IMR-90 (cell line): Measurements from ENCODE around the gene DUOX2. TPM values are rescaled to one million over a fixed set of nuclear protein-coding genes. Genes with fewer than 3 reads are reported as not detected.

Experiments used
- ATAC-seq: fragments of 200-7000 bp; cut with Tn5 transposase; 2 replicates; pipeline ENCODE4 v1.9.1; 2020; ENCODE audit warnings: low read depth, mild to moderate bottlenecking, moderate library complexity
- BruUV-seq: library from RNA; stranded (reverse); fragments of 400-500 nt; replicated peaks from 2 replicates; lab custom pipeline; 2021; lab: Mats Ljungman, UMichigan
- CTCF ChIA-PET: fragments of 300-600 bp; formaldehyde crosslinking; extraction: SDS; loops from one replicate; lab custom pipeline; 2021; ENCODE audit warnings: antibody characterized with exemption; lab: Yijun Ruan, JAX
- POLR2A ChIA-PET: fragments of 300-600 bp; sonication (Branson Sonifier 250); formaldehyde crosslinking; loops from one replicate; lab custom pipeline; 2022; ENCODE audit warnings: antibody characterized with exemption; ENCODE audit not compliant: unreplicated experiment; lab: Charles Lee
- DNase-seq: peaks from one replicate; pipeline ENCODE4 v3.0.0; 2013
- H2AFZ ChIP-seq: replicated peaks from 2 replicates; pipeline ENCODE3; 2013; ENCODE audit warnings: low read length, mild to moderate bottlenecking; ENCODE audit not compliant: poor library complexity
- H2AK5ac ChIP-seq: 2 replicates; pipeline ENCODE4 v1.6.1; 2013; ENCODE audit warnings: low read depth, low read length, inconsistent platforms
- H2AK9ac ChIP-seq: replicated peaks from 2 replicates; pipeline ENCODE3; 2013; ENCODE audit warnings: mild to moderate bottlenecking, low read depth, low read length, moderate library complexity; ENCODE audit not compliant: poor library complexity
- H2BK120ac ChIP-seq: 2 replicates; pipeline ENCODE4 v1.6.1; 2013; ENCODE audit warnings: low read depth, low read length, inconsistent platforms
- H2BK15ac ChIP-seq: 3 replicates; pipeline ENCODE4 v1.6.1; 2013; ENCODE audit warnings: low read depth, low read length, inconsistent platforms
- H2BK20ac ChIP-seq: 2 replicates; pipeline ENCODE4 v1.6.1; 2013; ENCODE audit warnings: low read depth, mild to moderate bottlenecking, inconsistent platforms, low read length, moderate library complexity
- H2BK5ac ChIP-seq: 2 replicates; pipeline ENCODE4 v1.6.1; 2013; ENCODE audit warnings: mild to moderate bottlenecking, low read depth, low read length, inconsistent platforms; ENCODE audit not compliant: poor library complexity, severe bottlenecking
- H3K14ac ChIP-seq: replicated peaks from 2 replicates; pipeline ENCODE4 v1.6.1; 2013; ENCODE audit warnings: low read depth, low read length, inconsistent platforms
- H3K18ac ChIP-seq: 2 replicates; pipeline ENCODE4 v1.6.1; 2013; ENCODE audit warnings: low read depth, low read length, control low read depth
- H3K23ac ChIP-seq: 2 replicates; pipeline ENCODE4 v1.6.1; 2013; ENCODE audit warnings: low read depth, low read length, inconsistent platforms
- H3K27ac ChIP-seq: 2 replicates; pipeline ENCODE4 v1.5.1; 2013; ENCODE audit warnings: mild to moderate bottlenecking, control low read depth, low read length; ENCODE audit not compliant: insufficient read depth
- H3K27me3 ChIP-seq: 2 replicates; pipeline ENCODE4 v1.6.1; 2013; ENCODE audit warnings: low read length; ENCODE audit not compliant: control insufficient read depth, insufficient read depth
- H3K36me3 ChIP-seq: 2 replicates; pipeline ENCODE4 v1.6.1; 2013; ENCODE audit warnings: low read length, mixed read lengths; ENCODE audit not compliant: control insufficient read depth, insufficient read depth
- H3K4ac ChIP-seq: 2 replicates; pipeline ENCODE4 v1.6.1; 2013; ENCODE audit warnings: low read depth, low read length, inconsistent platforms
- H3K4me1 ChIP-seq: 2 replicates; pipeline ENCODE4 v1.6.1; 2013; ENCODE audit warnings: low read length, mixed read lengths; ENCODE audit not compliant: control insufficient read depth, insufficient read depth
- H3K4me2 ChIP-seq: 2 replicates; pipeline ENCODE4 v1.6.1; 2013; ENCODE audit warnings: low read depth, mild to moderate bottlenecking, control low read depth, low read length, moderate library complexity
- H3K4me3 ChIP-seq: 2 replicates; pipeline ENCODE4 v1.5.1; 2013; ENCODE audit warnings: low read depth, mild to moderate bottlenecking, control low read depth, low read length, moderate library complexity; ENCODE audit not compliant: insufficient read depth
- H3K56ac ChIP-seq: 2 replicates; pipeline ENCODE4 v1.6.1; 2013; ENCODE audit warnings: low read length, inconsistent platforms; ENCODE audit not compliant: insufficient read depth; ENCODE audit errors: extremely low read depth
- H3K79me1 ChIP-seq, 2 experiments: 2 replicates each; pipeline ENCODE4 v1.6.1; 2013; ENCODE audit warnings: low read length in 2 of 2, inconsistent platforms in 1 of 2, low read depth in 1 of 2
- H3K9ac ChIP-seq: 2 replicates; pipeline ENCODE4 v1.6.1; 2013; ENCODE audit warnings: low read depth, low read length, control low read depth
- H3K9me1 ChIP-seq: 2 replicates; pipeline ENCODE4 v1.6.1; 2013; ENCODE audit warnings: low read length, inconsistent platforms; ENCODE audit not compliant: insufficient read depth
- H3K9me3 ChIP-seq: 2 replicates; pipeline ENCODE4 v1.6.1; 2013; ENCODE audit warnings: low read length; ENCODE audit not compliant: control insufficient read depth, insufficient read depth
- H4K20me1 ChIP-seq: 2 replicates; pipeline ENCODE4 v1.6.1; 2013; ENCODE audit warnings: low read length, inconsistent platforms; ENCODE audit not compliant: insufficient read depth
- H4K5ac ChIP-seq: 2 replicates; pipeline ENCODE4 v1.6.1; 2013; ENCODE audit warnings: mild to moderate bottlenecking, low read depth, low read length, control low read depth
- H4K8ac ChIP-seq, 2 experiments: 2 replicates each; pipeline ENCODE4 v1.6.1; 2013; ENCODE audit warnings: low read depth in 2 of 2, low read length in 2 of 2, control low read depth in 1 of 2, inconsistent platforms in 1 of 2
- H4K91ac ChIP-seq: 2 replicates; pipeline ENCODE4 v1.6.1; 2013; ENCODE audit warnings: low read depth, low read length, inconsistent platforms; ENCODE audit not compliant: insufficient read depth
- CHD1 ChIP-seq: IDR thresholded peaks from 2 replicates; pipeline ENCODE4 v1.6.1; 2012; ENCODE audit warnings: low read depth, low read length, improper control_type of control experiment
- FOS ChIP-seq: fragments of 150-350 bp; IDR thresholded peaks from 2 replicates; pipeline ENCODE4 v1.6.1; 2016; ENCODE audit warnings: low read depth, low read length
- MXI1 ChIP-seq: IDR thresholded peaks from 2 replicates; pipeline ENCODE4 v1.6.1; 2012; ENCODE audit warnings: low read depth, mild to moderate bottlenecking, low read length, moderate library complexity, borderline replicate concordance
- RAD21 ChIP-seq: IDR thresholded peaks from 2 replicates; pipeline ENCODE4 v1.6.1; 2012; ENCODE audit warnings: low read length, improper control_type of control experiment
- WGBS, 2 experiments: methylation state at CpG; one replicate each; pipeline versions ENCODE4 v1.1.5 to v1.1.7; 2013; ENCODE audit warnings: missing lambda C conversion rate in 2 of 2; ENCODE audit not compliant: insufficient read length in 1 of 2; ENCODE audit errors: extremely low coverage in 2 of 2; 5-methylcytosine and 5-hydroxymethylcytosine counted together
- dilution Hi-C: fragments of 300-500 bp; cut with HindIII; formaldehyde crosslinking; loops from one replicate; pipeline ENCODE4 v1.14.3; 2018; ENCODE audit warnings: low sequenced_read_pairs; ENCODE audit not compliant: unreplicated experiment
- in situ Hi-C: fragments of 300-500 bp; cut with MboI; formaldehyde crosslinking; loops from 3 replicates; pipeline ENCODE4 v1.14.3; 2019; ENCODE audit warnings: low sequenced_read_pairs, inconsistent platforms, mixed read lengths
- intact Hi-C: fragments of 100-400 bp; cut with micrococcal nuclease; formaldehyde crosslinking; loops from 2 replicates; pipeline ENCODE4 v1.10.0; 2022
- polyA plus RNA-seq, 3 experiments: library from polyadenylated mRNA; depleted of rRNA; stranded (reverse); fragments of >200 nt; gene quantifications; 2 replicates each; pipeline ENCODE4 v1.2.3, GENCODE V29; 2012; ENCODE audit warnings: low replicate concordance in 1 of 3
- total RNA-seq: library from RNA; depleted of rRNA; stranded (reverse); fragments of >200 nt; gene quantifications from 2 replicates; pipeline ENCODE4 v1.2.3, GENCODE V29; 2012

DUOX2 gene
- total and polyA plus RNA-seq, 2 of the 4 experiments (the other 2 are of a cell fraction), result not detected

GRCh38 chr15:45050587-45050986 lies 63.4 kb downstream of the DUOX2 start:
- Histone ChIP-seq H3K14ac (no peak overlapping the region), H3K27me3 (no peaks in the 10 kb centered on the region), H4K20me1 (no peaks in the 10 kb centered on the region), H3K27ac (no peak overlapping the region), H3K9ac (no peak overlapping the region), H3K9me3 (no peaks in the 10 kb centered on the region), H2BK15ac (no peak overlapping the region), H2BK120ac (no peak overlapping the region), H2AK5ac (no peak overlapping the region), H3K36me3 (peaks cover 10% of the 10 kb centered on the region), H4K8ac (no peak overlapping the region), H2BK20ac (no peak overlapping the region), H3K18ac (no peak overlapping the region), H3K4ac (no peak overlapping the region), H3K56ac (no peak overlapping the region), H3K23ac (no peak overlapping the region), H3K4me1 (no peaks in the 10 kb centered on the region), H3K9me1 (no peaks in the 10 kb centered on the region), H3K4me3 (no peak overlapping the region), H2AFZ (no peak overlapping the region), H3K4me2 (no peak overlapping the region), H3K79me1 (no peaks in the 10 kb centered on the region), H2BK5ac (no peak overlapping the region), H2AK9ac (no peak overlapping the region), H4K91ac (no peak overlapping the region), H4K5ac (no peak overlapping the region)
- BruUV-seq, result no TSS peak
- ChIA-PET CTCF (no interaction called here), POLR2A (no interaction called here)
- no peak for DNase-seq
- intact Hi-C loops, result no loop called here
- dilution Hi-C loops, result no loop called here
- TF ChIP-seq MXI1 (no peak), RAD21 (no peak), FOS (no peak), CHD1 (no peak)
- in situ Hi-C loops, result no loop called here
- no peak for ATAC-seq
- no CpG with 5 or more reads among the region's 1 CpG for WGBS, 2 experiments
